Sigmoid colon (tissue), 7 donors: Measurements from ENCODE around the gene TBX20. TPM values are rescaled to one million over a fixed set of nuclear protein-coding genes. Genes with fewer than 3 reads are reported as not detected.

Experiments used
- DNase-seq: peaks from one replicate; pipeline ENCODE4 v3.0.0-alpha.2; 2019
- H3K27ac ChIP-seq, 4 donors: fragments of 200-600 bp; sonication (generic); one replicate each; pipeline ENCODE4 v1.5.1; 2016 to 2019; ENCODE audit warnings: mild to moderate bottlenecking in 1 of 4
- H3K27me3 ChIP-seq, 3 donors: fragments of 200-600 bp; sonication (generic); one replicate each; pipeline ENCODE4 v1.5.1; 2019; ENCODE audit warnings: mild to moderate bottlenecking in 1 of 3
- H3K36me3 ChIP-seq, 4 donors: fragments of 200-600 bp; sonication (generic); one replicate each; pipeline ENCODE4 v1.5.1; 2016 to 2019
- H3K4me1 ChIP-seq, 4 donors: fragments of 200-600 bp; sonication (generic); one replicate each; pipeline ENCODE4 v1.5.1; 2017 to 2019
- H3K4me3 ChIP-seq, 4 donors: fragments of 200-600 bp; sonication (generic); one replicate each; pipeline ENCODE4 v1.5.1; 2017 to 2019; ENCODE audit warnings: mild to moderate bottlenecking in 2 of 4, moderate library complexity in 1 of 4
- H3K9me3 ChIP-seq, 4 donors: fragments of 200-600 bp in 3 of 4; sonication (generic) in 3 of 4; one replicate each; pipeline versions ENCODE4 v1.5.1 to v1.6.1; 2013 to 2019
- EP300 ChIP-seq, 4 donors: sonication (generic); formaldehyde crosslinking; IDR thresholded peaks; one replicate each; pipeline ENCODE4 v1.6.1; 2017; ENCODE audit warnings: antibody characterized with exemption in 4 of 4
- POLR2A ChIP-seq, 2 donors: fragments of 450-650 bp; IDR thresholded peaks; one replicate each; pipeline ENCODE4 v1.6.1; 2016; ENCODE audit warnings: antibody characterized with exemption in 2 of 2, mild to moderate bottlenecking in 2 of 2, moderate library complexity in 2 of 2
- POLR2AphosphoS5 ChIP-seq, 4 donors: sonication (generic); formaldehyde crosslinking; IDR thresholded peaks; one replicate each; pipeline ENCODE4 v1.6.1; 2017; ENCODE audit warnings: antibody characterized with exemption in 4 of 4
- WGBS, 2 donors: extraction: QIAGEN DNeasy Blood & Tissue Kit; methylation state at CpG; one replicate each; pipeline ENCODE4 v1.1.7; 2013; 5-methylcytosine and 5-hydroxymethylcytosine counted together
- intact Hi-C: fragments of 100-400 bp; cut with DNase I; formaldehyde crosslinking; loops from one replicate; pipeline ENCODE4 v1.15.1; 2023
- polyA plus RNA-seq, 3 donors: library from polyadenylated mRNA; stranded (reverse); fragments of 200-250 nt; gene quantifications; one replicate each; pipeline ENCODE4 v1.2.3, GENCODE V29; 2013
- total RNA-seq, 4 donors: library from RNA; depleted of rRNA; stranded (reverse); fragments of >200 nt; gene quantifications; one replicate each; pipeline ENCODE4 v1.1.0, GENCODE V29; 2016
- TF ChIP-seq, protein P1 (sequence below), 4 experiments: fragments of 450-650 bp in 3 of 4; fragments of 200-600 bp in 1 of 4; IDR thresholded peaks; one replicate each; pipeline ENCODE4 v1.5.1; 2016 to 2019; ENCODE audit warnings: antibody characterized with exemption in 4 of 4, mild to moderate bottlenecking in 3 of 4, moderate library complexity in 2 of 4
- donor health status: healthy with polysubstance abuse.
- donor health status: Bipolar disorder and iron deficiency.
- donor health status: healthy.

TBX20 gene
- total and polyA plus RNA-seq, 7 donors, result 0.04 TPM; not detected in 6

DNA sequence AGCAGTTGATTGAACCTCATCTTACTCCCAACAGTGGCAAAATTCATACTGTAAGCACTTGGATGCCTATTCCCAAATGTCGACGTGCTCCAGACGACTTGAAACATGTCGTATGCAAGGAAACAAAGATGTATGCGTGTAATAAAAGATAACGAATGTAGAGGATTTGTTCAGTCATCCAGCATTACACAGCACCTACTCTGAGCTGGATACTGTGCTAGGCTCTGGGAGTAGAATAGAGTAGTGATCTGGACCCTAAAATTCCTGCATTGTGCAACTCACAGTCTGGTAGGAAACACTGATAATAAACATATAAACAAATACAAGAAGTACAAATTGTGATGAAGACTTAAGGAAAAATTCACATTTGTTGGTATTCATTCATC is 5.6 kb upstream of the TBX20 start:
- 11 to 17% methylated on average over 6 of the region's 6 CpGs for WGBS, 2 donors
- no peak for DNase-seq
- intact Hi-C loops, result no loop called here
- no peak overlapping the region for H3K4me3 ChIP-seq
- H3K36me3 ChIP-seq, result no peaks in the 10 kb centered on the region
- H3K27ac ChIP-seq, result no peak overlapping the region
- peaks cover 48 to 94% (median 74%) of the 10 kb centered on the region in 3 donors for H3K27me3 ChIP-seq
- TF ChIP-seq, protein P1, sequence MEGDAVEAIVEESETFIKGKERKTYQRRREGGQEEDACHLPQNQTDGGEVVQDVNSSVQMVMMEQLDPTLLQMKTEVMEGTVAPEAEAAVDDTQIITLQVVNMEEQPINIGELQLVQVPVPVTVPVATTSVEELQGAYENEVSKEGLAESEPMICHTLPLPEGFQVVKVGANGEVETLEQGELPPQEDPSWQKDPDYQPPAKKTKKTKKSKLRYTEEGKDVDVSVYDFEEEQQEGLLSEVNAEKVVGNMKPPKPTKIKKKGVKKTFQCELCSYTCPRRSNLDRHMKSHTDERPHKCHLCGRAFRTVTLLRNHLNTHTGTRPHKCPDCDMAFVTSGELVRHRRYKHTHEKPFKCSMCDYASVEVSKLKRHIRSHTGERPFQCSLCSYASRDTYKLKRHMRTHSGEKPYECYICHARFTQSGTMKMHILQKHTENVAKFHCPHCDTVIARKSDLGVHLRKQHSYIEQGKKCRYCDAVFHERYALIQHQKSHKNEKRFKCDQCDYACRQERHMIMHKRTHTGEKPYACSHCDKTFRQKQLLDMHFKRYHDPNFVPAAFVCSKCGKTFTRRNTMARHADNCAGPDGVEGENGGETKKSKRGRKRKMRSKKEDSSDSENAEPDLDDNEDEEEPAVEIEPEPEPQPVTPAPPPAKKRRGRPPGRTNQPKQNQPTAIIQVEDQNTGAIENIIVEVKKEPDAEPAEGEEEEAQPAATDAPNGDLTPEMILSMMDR (IDR thresholded peaks at IDR 0.05), result no peak
- TF ChIP-seq POLR2A (IDR thresholded peaks at IDR 0.05), result no peak
- no peak for TF ChIP-seq POLR2AphosphoS5 (IDR thresholded peaks at IDR 0.05)
- TF ChIP-seq EP300 (IDR thresholded peaks at IDR 0.05), result no peak
- peaks cover 0 to 23% (median 15%) of the 10 kb centered on the region in 4 donors for H3K4me1 ChIP-seq
- no peaks in the 10 kb centered on the region for H3K9me3 ChIP-seq

DNA sequence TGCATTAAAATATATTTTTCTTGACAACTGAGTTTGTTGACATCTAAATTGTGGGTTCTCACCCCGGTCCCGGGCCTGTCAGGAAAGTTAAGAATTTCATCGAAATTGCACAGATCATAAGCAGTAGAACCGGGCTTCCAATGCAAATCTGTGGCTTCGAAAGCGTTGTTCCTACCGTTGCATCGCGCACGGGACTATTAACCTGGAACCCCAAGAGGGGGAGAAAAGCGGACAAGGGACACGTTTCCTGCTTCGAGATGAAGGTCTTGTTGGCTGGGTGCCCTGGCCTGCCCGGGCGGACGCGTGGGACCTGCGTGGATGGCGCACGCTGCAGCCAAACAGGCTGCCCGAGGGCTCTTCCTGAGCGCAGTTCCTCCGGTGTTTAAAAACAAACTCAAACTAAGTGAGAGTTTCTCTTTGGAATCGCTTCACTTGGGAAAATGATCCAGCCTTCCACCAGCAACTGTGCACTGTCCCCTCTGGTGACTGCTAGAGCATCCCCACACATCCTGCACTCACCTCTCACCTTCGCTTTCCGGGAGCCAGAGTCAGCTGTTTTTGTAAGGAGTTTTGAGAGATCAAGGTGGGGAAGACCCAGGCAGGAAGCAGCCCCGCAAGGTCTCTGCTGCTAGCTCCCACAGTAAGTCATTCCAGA is 5.1 kb upstream of the TBX20 start:
- 8 to 12% methylated on average over 27 of the region's 27 CpGs for WGBS, 2 donors
- H3K27ac ChIP-seq, result no peak overlapping the region

GRCh38 chr7:35258125-35258867 is 4.4 kb upstream of the TBX20 start:
- intact Hi-C loops, result no loop called here
- Histone ChIP-seq H3K9me3 (no peaks in the 10 kb centered on the region), H3K27ac (no peak overlapping the region), H3K4me3 (no peak overlapping the region), H3K36me3 (no peaks in the 10 kb centered on the region), H3K27me3 (peaks cover 60 to 100% (median 87%) of the 10 kb centered on the region in 3 donors), H3K4me1 (peaks cover 0 to 34% (median 27%) of the 10 kb centered on the region in 4 donors)
- TF ChIP-seq EP300 (IDR thresholded peaks at IDR 0.05) (no peak), POLR2A (IDR thresholded peaks at IDR 0.05) (no peak), POLR2AphosphoS5 (IDR thresholded peaks at IDR 0.05) (no peak)
- TF ChIP-seq, protein P1 (IDR thresholded peaks at IDR 0.05), result no peak
- no peak for DNase-seq
- 6 to 9% methylated on average over 50 of the region's 50 CpGs for WGBS, 2 donors

More for the DNA sequence above, 5.1 kb upstream of the TBX20 start:
- Histone ChIP-seq H3K36me3 (no peaks in the 10 kb centered on the region), H3K4me1 (peaks cover 0 to 27% (median 20%) of the 10 kb centered on the region in 4 donors), H3K27me3 (peaks cover 53 to 99% (median 80%) of the 10 kb centered on the region in 3 donors), H3K4me3 (no peak overlapping the region), H3K9me3 (no peaks in the 10 kb centered on the region)
- no peak for DNase-seq
- TF ChIP-seq POLR2AphosphoS5 (IDR thresholded peaks at IDR 0.05), result no peak
- TF ChIP-seq EP300 (IDR thresholded peaks at IDR 0.05), result no peak
- TF ChIP-seq, protein P1 (IDR thresholded peaks at IDR 0.05), result no peak
- TF ChIP-seq POLR2A (IDR thresholded peaks at IDR 0.05), result no peak
- intact Hi-C loops, result no loop called here

DNA sequence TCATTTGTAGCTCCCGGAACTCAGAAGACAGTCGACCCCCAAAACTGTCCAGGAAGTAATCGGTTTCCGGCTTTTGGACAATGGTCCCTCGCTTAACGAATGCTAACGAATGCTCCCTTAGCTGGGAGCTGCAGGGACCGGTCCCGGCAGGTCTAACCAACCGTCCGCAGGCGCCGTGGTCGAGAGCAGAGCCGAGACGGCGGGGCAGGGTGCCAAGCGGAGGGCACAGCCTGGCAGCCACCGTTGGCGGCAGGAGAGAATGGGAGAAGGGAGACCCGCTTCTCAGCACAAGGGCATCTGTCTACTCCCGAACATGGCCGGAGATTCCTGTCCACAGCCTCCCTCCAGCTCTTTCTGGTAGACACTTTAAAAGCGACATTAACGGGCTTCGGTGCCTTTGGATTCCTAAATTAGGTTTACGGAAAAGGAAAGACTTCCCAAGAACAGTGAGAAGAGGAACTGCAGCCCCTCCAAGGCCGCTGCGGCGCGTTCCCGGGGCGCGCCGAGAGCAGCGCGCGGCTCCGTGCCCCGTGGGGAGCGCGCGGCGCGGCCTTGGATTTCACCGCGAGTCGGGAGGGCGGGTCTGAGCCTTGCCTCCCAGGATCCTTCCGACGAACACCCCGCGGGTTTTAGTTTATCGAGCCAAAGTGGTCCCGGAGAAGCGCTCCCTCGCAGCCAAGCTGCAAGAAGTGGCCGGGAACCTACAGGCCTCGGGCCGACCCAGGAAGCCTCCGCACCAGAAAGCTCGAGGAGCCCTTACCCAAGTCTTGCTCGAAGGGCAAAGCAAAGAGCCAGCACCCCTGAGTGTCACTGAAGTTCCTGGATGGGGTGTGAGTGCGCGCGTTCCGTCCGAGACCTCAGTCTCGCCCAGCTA is 3.6 kb upstream of the TBX20 start:
- Histone ChIP-seq H3K9me3 (no peaks in the 10 kb centered on the region), H3K4me3 (peak overlapping the region in 1 of 4 donors; percentile 1), H3K36me3 (no peaks in the 10 kb centered on the region), H3K27ac (no peak overlapping the region), H3K27me3 (peaks cover 68 to 100% (median 95%) of the 10 kb centered on the region in 3 donors), H3K4me1 (peaks cover 0 to 36% (median 28%) of the 10 kb centered on the region in 4 donors)
- intact Hi-C loops, result no loop called here
- DNase-seq, result no peak
- TF ChIP-seq EP300 (IDR thresholded peaks at IDR 0.05) (no peak), POLR2AphosphoS5 (IDR thresholded peaks at IDR 0.05) (peak in 1 of 4 donors; percentile 50)
- TF ChIP-seq, protein P1 (IDR thresholded peaks at IDR 0.05), result no peak
- 3 to 5% methylated on average over 69 of the region's 69 CpGs for WGBS, 2 donors
